Osteocyte (in vitro differentiated cells): ENCODE data around the gene RNF212B. TPM values are rescaled to one million over a fixed set of nuclear protein-coding genes. Genes with fewer than 3 reads are reported as not detected.
"Not testable (repeated sequence)": the region's sequence is repeated elsewhere in the genome, so short reads cannot be mapped to it uniquely, and the experiment has no call there.

Source experiments
- DNase-seq: peaks from one replicate; pipeline ENCODE4 v3.0.0; 2021; ENCODE audit warnings: mixed read lengths; ENCODE audit not compliant: unreplicated experiment; ENCODE audit errors: extremely low spot score
- H3K27ac Mint-ChIP-seq: one replicate; pipeline ENCODE4 v1.8.0; 2021; ENCODE audit warnings: mild to moderate bottlenecking, mixed read lengths; ENCODE audit not compliant: unreplicated experiment
- H3K27me3 Mint-ChIP-seq: one replicate; pipeline ENCODE4 v1.8.0; 2021; ENCODE audit warnings: mixed read lengths; ENCODE audit not compliant: unreplicated experiment
- H3K36me3 Mint-ChIP-seq: one replicate; pipeline ENCODE4 v1.8.0; 2021; ENCODE audit warnings: mixed read lengths; ENCODE audit not compliant: unreplicated experiment
- H3K4me1 Mint-ChIP-seq: one replicate; pipeline ENCODE4 v1.8.0; 2021; ENCODE audit warnings: mixed read lengths; ENCODE audit not compliant: unreplicated experiment
- H3K4me3 Mint-ChIP-seq: one replicate; pipeline ENCODE4 v1.8.0; 2021; ENCODE audit warnings: mild to moderate bottlenecking, moderate library complexity, mixed read lengths; ENCODE audit not compliant: unreplicated experiment
- H3K9me3 Mint-ChIP-seq: one replicate; pipeline ENCODE4 v1.8.0; 2021; ENCODE audit warnings: mixed read lengths; ENCODE audit not compliant: unreplicated experiment
- total RNA-seq: library from RNA; stranded (reverse); gene quantifications from 2 replicates; pipeline ENCODE4 v1.2.1, GENCODE V29; 2021
- TF ChIP-seq, protein P1 (sequence below): fragments of 200-600 bp; sonication (generic); IDR thresholded peaks from 2 replicates; pipeline ENCODE4 v1.5.0; 2021; ENCODE audit warnings: antibody characterized with exemption, mild to moderate bottlenecking, moderate library complexity

RNF212B gene
- total RNA-seq, 1 donor from 2014 or later, result not detected

DNA sequence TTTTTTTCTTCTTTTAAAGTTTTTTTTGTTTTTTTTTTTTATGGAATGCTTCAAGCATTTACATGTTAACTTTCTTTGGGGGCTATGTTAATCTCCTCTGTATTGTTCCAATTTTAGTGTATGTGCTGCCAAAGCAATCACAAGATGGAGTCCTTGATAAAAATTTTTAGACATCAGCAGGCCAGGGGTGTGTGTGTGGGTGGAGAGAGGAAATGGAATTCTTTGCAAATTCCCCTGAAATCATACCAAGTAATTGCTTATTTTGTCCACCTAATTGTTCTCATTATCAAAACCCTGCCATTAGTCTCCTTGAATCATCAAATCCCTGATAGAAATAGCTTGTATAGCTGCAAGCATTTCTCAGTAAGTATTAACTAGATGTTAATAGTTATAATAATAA lies 21.7 kb downstream of the RNF212B start:
- TF ChIP-seq, protein P1, sequence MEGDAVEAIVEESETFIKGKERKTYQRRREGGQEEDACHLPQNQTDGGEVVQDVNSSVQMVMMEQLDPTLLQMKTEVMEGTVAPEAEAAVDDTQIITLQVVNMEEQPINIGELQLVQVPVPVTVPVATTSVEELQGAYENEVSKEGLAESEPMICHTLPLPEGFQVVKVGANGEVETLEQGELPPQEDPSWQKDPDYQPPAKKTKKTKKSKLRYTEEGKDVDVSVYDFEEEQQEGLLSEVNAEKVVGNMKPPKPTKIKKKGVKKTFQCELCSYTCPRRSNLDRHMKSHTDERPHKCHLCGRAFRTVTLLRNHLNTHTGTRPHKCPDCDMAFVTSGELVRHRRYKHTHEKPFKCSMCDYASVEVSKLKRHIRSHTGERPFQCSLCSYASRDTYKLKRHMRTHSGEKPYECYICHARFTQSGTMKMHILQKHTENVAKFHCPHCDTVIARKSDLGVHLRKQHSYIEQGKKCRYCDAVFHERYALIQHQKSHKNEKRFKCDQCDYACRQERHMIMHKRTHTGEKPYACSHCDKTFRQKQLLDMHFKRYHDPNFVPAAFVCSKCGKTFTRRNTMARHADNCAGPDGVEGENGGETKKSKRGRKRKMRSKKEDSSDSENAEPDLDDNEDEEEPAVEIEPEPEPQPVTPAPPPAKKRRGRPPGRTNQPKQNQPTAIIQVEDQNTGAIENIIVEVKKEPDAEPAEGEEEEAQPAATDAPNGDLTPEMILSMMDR, result no peak
- H3K27ac Mint-ChIP-seq, result no peak overlapping the region
- H3K4me3 Mint-ChIP-seq, result no peak overlapping the region
- no peak for DNase-seq
- H3K27me3 Mint-ChIP-seq, result peaks cover 66% of the 10 kb centered on the region
- no peaks in the 10 kb centered on the region for H3K36me3 Mint-ChIP-seq
- H3K9me3 Mint-ChIP-seq, result no peaks in the 10 kb centered on the region
- H3K4me1 Mint-ChIP-seq, result no peaks in the 10 kb centered on the region

DNA sequence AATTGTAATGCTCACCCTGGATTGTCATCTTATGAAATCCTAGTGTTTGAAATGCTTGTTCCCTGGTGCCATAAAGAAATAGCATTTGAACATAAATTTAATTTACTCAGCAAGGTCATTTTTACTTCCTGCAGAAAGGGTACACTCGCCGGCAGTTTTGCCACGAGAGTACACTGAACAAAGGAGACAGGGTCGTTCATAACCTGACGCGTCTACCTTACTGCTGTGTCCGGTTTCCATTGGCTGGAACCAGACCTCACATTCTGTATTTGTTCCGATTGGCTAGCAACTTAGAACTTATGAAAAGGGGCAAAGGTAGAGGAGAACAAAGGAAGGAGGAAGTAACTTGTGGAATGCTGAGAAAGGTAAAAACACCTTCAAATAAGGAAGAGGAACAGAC lies 23.1 kb downstream of the RNF212B start:
- not testable (repeated sequence) for H3K4me1 Mint-ChIP-seq, H3K9me3 Mint-ChIP-seq, DNase-seq, H3K4me3 Mint-ChIP-seq, H3K27ac Mint-ChIP-seq, H3K36me3 Mint-ChIP-seq
- H3K27me3 Mint-ChIP-seq, result peaks cover 66% of the 10 kb centered on the region

DNA sequence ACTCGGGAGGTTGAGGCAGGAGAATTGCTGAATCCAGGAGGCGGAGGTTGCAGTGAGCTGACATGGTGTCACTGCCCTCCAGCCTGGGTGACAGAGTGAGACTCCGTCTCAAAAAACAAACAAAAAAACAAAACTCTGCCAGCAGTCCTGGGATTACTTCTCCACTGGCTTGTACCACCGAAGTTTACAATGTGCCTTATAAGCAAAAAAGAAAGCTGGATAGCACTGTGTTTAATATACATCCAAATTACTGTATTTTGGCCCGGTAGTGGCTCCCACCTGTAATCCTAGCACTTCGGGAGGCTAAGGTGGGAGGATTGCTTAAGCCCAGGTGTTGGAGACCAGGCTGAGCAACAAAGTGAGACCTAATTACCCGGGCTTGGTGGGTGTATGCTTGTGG lies 31.5 kb downstream of the RNF212B start:
- Mint-ChIP-seq H3K4me3 (no peak overlapping the region), H3K27ac (no peak overlapping the region), H3K27me3 (peaks cover 26% of the 10 kb centered on the region), H3K36me3 (no peaks in the 10 kb centered on the region), H3K9me3 (no peaks in the 10 kb centered on the region), H3K4me1 (no peaks in the 10 kb centered on the region)
- no peak for DNase-seq
- TF ChIP-seq, protein P1, result no peak

DNA sequence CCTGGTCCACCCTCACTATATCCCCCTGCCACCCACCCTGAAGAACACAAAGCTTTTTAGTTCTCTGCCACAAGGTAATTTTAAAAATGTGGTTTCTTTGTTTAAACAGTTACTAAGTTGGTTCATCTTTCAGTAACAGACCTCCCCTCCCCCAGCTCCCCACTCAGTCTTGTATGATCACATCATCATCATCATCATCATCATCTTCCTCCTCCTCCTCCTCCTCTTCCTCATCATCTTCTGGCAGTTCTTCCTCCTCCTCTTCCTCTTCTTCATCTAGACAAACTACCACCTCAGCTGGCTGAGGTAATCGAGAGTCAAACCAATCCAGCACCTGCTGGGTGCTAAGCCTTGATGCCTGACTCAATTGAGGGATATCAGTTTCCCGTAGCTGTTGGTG lies 37.7 kb downstream of the RNF212B start:
- TF ChIP-seq, protein P1, result no peak
- Mint-ChIP-seq H3K27me3 (no peaks in the 10 kb centered on the region), H3K4me3 (no peak overlapping the region), H3K9me3 (no peaks in the 10 kb centered on the region), H3K4me1 (no peaks in the 10 kb centered on the region), H3K27ac (no peak overlapping the region), H3K36me3 (peaks cover 9% of the 10 kb centered on the region)
- no peak for DNase-seq

DNA sequence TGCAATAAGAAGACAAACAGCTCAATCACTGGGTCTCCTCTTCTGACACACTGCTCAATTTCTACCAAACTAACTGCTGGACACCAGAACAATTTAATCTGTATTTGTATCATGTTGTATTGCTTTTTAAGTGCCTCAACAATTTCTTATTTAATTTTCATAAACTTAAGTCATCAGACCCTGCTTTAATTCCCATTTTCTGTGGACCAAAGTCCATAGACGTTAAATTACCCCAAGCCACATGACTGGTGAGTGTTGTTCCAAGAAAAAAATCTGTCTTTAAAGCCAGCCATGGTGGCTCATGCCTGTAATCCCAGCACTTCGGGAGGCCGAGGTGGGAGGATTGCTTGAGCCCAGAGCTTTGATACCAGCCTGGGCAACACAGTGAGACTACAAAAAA lies 39.5 kb downstream of the RNF212B start:
- Mint-ChIP-seq H3K9me3 (no peaks in the 10 kb centered on the region), H3K36me3 (peaks cover 9% of the 10 kb centered on the region), H3K4me1 (no peaks in the 10 kb centered on the region), H3K27ac (no peak overlapping the region), H3K27me3 (no peaks in the 10 kb centered on the region), H3K4me3 (no peak overlapping the region)
- TF ChIP-seq, protein P1, result no peak
- no peak for DNase-seq

DNA sequence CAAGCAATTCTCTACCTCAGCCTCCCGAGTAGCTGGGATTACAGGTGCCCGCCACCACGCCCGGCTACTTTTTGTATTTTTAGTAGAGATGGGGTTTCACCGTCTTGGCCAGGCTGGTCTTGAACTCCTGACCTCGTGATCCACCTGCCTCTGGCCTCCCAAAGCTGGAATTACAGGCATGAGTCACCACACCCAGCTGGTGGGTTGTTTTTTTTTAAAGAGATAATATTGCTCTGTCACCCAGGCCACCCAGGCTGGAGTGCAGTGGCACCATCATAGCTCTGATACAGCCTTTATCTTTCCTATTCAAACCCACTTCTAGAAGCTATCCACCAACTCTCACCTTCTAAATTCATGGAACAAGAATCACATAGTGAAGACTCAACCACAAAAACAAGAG lies 40.2 kb downstream of the RNF212B start:
- not testable (repeated sequence) for H3K36me3 Mint-ChIP-seq, H3K9me3 Mint-ChIP-seq, DNase-seq, H3K27ac Mint-ChIP-seq, H3K27me3 Mint-ChIP-seq, H3K4me3 Mint-ChIP-seq, H3K4me1 Mint-ChIP-seq
